Measurements from ENCODE around the gene MOGAT3. TPM values are rescaled to one million over a fixed set of nuclear protein-coding genes. Genes with fewer than 3 reads are reported as not detected.

Gene MOGAT3
- total RNA-seq, 1 experiment from 2014 or later, result 0.15 TPM

GRCh38 chr7:101206665-101207042 is 5.8 kb upstream of the MOGAT3 start:
- peak overlapping the region in 1 of 3 experiments; percentile 49; a peak in 1 of 7 replicates for H3K27ac Mint-ChIP-seq
- Histone ChIP-seq H2BK15ac (ENCODE audit: low read depth, low read length) (no peak overlapping the region), H4K91ac (ENCODE audit: insufficient read length, low read depth, low read length) (no peak overlapping the region), H3K27ac (ENCODE audit: insufficient read length, low read depth, low read length) (no peak overlapping the region), H3K56ac (ENCODE audit: insufficient read length, low read depth, low read length) (no peak overlapping the region), H3K4ac (ENCODE audit: low read depth, low read length) (no peak overlapping the region), H2BK120ac (ENCODE audit: low read depth, low read length, poor library complexity, severe bottlenecking) (no peak overlapping the region), H2BK5ac (ENCODE audit: insufficient read length, low read length) (no peak overlapping the region), H3K9me3 (ENCODE audit: control insufficient read depth, low read depth, low read length) (no peaks in the 10 kb centered on the region), H3K23ac (ENCODE audit: insufficient read length, low read depth, low read length) (no peak overlapping the region), H2AFZ (ENCODE audit: low read length) (no peak overlapping the region), H3K18ac (ENCODE audit: insufficient read length, low read depth, low read length) (no peak overlapping the region), H3K14ac (ENCODE audit: insufficient read depth, low read length) (no peak overlapping the region), H4K8ac (replicated peaks; ENCODE audit: insufficient read length, low read depth, low read length) (no peak overlapping the region), H3T11ph (ENCODE audit: low read length) (no peak overlapping the region), H3K9ac (ENCODE audit: extremely low read depth, insufficient read length, low read length) (no peak overlapping the region), H3K27me3 (ENCODE audit: insufficient read depth, low read length) (no peaks in the 10 kb centered on the region), H3K79me1 (ENCODE audit: insufficient read depth, low read depth, low read length, poor library complexity, severe bottlenecking) (no peaks in the 10 kb centered on the region), H2BK12ac (ENCODE audit: insufficient read length, low read depth, low read length) (no peak overlapping the region), H3K79me2 (ENCODE audit: insufficient read depth, low read length) (no peaks in the 10 kb centered on the region), H2BK20ac (ENCODE audit: low read depth, low read length, poor library complexity, severe bottlenecking) (no peak overlapping the region), H3K4me2 (ENCODE audit: insufficient read depth, insufficient read length, low read length) (no peak overlapping the region), H4K20me1 (ENCODE audit: control insufficient read depth, insufficient read depth, insufficient read length) (no peaks in the 10 kb centered on the region), H4K5ac (ENCODE audit: insufficient read length, low read depth, low read length) (no peak overlapping the region), H3K4me1 (ENCODE audit: insufficient read depth, low read length) (no peaks in the 10 kb centered on the region), H3K23me2 (ENCODE audit: insufficient read length, low read depth, low read length, poor library complexity, severe bottlenecking) (peaks cover 3% of the 10 kb centered on the region), H2AK5ac (ENCODE audit: insufficient read length, low read length) (no peak overlapping the region)
- no peaks in the 10 kb centered on the region for H3K9me3 Mint-ChIP-seq
- H3K27me3 Mint-ChIP-seq (ENCODE audit: low read depth), result peaks cover 7% of the 10 kb centered on the region
- H3K4me1 Mint-ChIP-seq, result no peaks in the 10 kb centered on the region
- H3K4me3 Mint-ChIP-seq, result no peak overlapping the region
- WGBS (ENCODE audit: extremely low coverage, insufficient read length, low lambda C conversion rate), result no CpG with 5 or more reads among the region's 19 CpGs
- TF ChIP-seq CTCF (conservative IDR thresholded peaks at IDR 0.05), result no peak
- peaks cover 7 to 40% (median 19%) of the 10 kb centered on the region in 3 experiments; a peak in 6 of 7 replicates for H3K36me3 Mint-ChIP-seq (ENCODE audit: insufficient read depth in 1 of 3, low read depth in 3 of 3)
- no peak for DNase-seq
